ENCODE data around the gene ARVCF.
"Not testable (repeated sequence)": the region's sequence is repeated elsewhere in the genome, so short reads cannot be mapped to it uniquely, and the experiment has no call there.

The ARVCF gene

GRCh38 chr22:19929586-19930550 is 86.8 kb downstream of the ARVCF start (continued):
- TF ChIP-seq ZNF10 (tag by site-specific recombination; IDR thresholded peaks at IDR 0.05) (no peak), ZNF416 (tag by site-specific recombination; IDR thresholded peaks at IDR 0.05) (no peak), ZNF704 (tag by site-specific recombination; IDR thresholded peaks at IDR 0.05) (no peak), ZNF621 (tag by site-specific recombination; IDR thresholded peaks at IDR 0.05) (no peak), ZNF350 (tag by site-specific recombination; IDR thresholded peaks at IDR 0.05) (no peak)
- TF ChIP-seq, protein P1, sequence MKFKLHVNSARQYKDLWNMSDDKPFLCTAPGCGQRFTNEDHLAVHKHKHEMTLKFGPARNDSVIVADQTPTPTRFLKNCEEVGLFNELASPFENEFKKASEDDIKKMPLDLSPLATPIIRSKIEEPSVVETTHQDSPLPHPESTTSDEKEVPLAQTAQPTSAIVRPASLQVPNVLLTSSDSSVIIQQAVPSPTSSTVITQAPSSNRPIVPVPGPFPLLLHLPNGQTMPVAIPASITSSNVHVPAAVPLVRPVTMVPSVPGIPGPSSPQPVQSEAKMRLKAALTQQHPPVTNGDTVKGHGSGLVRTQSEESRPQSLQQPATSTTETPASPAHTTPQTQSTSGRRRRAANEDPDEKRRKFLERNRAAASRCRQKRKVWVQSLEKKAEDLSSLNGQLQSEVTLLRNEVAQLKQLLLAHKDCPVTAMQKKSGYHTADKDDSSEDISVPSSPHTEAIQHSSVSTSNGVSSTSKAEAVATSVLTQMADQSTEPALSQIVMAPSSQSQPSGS (tag by site-specific recombination; IDR thresholded peaks at IDR 0.05; ENCODE audit: low read depth) = no peak

DNA sequence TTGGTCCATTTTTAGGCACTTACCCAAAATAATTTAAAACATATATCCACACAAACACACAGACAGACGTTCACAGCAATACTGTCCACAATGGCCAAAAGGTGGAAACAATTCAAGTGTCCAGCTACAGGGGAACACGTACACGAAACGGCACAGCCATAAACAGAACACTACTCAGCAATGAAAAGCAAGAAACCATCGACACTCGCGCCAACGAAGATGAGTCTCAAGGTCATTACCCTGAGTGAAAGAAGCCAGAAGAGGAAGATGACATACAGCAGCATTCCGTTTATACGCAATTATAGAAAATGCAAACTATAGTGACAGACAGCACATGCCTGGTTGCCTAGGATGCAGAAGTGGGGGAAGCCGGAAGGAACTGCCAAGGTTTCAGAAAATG is 88.4 kb downstream of the ARVCF start:
- CTCF ChIA-PET = interaction anchor here (0.6 kb wide), 1 partner anchor 21 kb away, joined by 4 read pairs; no protein-coding TSS in a partner anchor
- H3K4me3 ChIP-seq (ENCODE audit: low read depth, low read length) = no peak overlapping the region
- H3K36me3 ChIP-seq (ENCODE audit: control insufficient read depth in 2 of 2, insufficient read depth in 1 of 2, low read length in 2 of 2) = peaks cover 0 to 3% of the 10 kb centered on the region in 2 experiments; a peak in 2 of 3 replicates
- H3K4me1 ChIP-seq (ENCODE audit: control insufficient read depth, insufficient read depth, low read length) = no peaks in the 10 kb centered on the region
- no peak overlapping the region for H3K27ac ChIP-seq (ENCODE audit: extremely low read depth, low read depth, low read length)
- no peak for TF ChIP-seq ZNF2 (tag by site-specific recombination; IDR thresholded peaks at IDR 0.05)
- TF ChIP-seq MYNN (tag by site-specific recombination; IDR thresholded peaks at IDR 0.05; ENCODE audit: borderline replicate concordance) = no peak
- peak; percentile 26; the same call in 1 of the 2 replicates for TF ChIP-seq ZNF146 (tag by site-specific recombination; IDR thresholded peaks at IDR 0.05)
- no peak for TF ChIP-seq ZNF747 (tag by site-specific recombination; IDR thresholded peaks at IDR 0.05)
- no peaks in the 10 kb centered on the region for H3K9me3 ChIP-seq (ENCODE audit: control insufficient read depth, insufficient read depth, low read depth, low read length)
- POLR2A ChIA-PET = no interaction called here

- Histone ChIP-seq H3K36me3 (ENCODE audit: control insufficient read depth in 2 of 2, insufficient read depth in 1 of 2, low read length in 2 of 2) (peaks cover 0 to 3% of the 10 kb centered on the region in 2 experiments; a peak in 2 of 3 replicates), H3K9me3 (ENCODE audit: control insufficient read depth, insufficient read depth, low read depth, low read length) (no peaks in the 10 kb centered on the region), H3K4me3 (ENCODE audit: low read depth, low read length) (no peak overlapping the region), H3K4me1 (ENCODE audit: control insufficient read depth, insufficient read depth, low read length) (no peaks in the 10 kb centered on the region), H3K27ac (ENCODE audit: extremely low read depth, low read depth, low read length) (no peak overlapping the region)
- POLR2A ChIA-PET = interaction anchor here (0.7 kb wide), 1 partner anchor 208 kb away, joined by 5 read pairs; no protein-coding TSS in a partner anchor
- peak; percentile 11; the same call in 1 of the 2 replicates for TF ChIP-seq ZNF664 (tag by site-specific recombination; IDR thresholded peaks at IDR 0.05)
- TF ChIP-seq ZSCAN30 (tag by site-specific recombination; IDR thresholded peaks at IDR 0.05) = no peak
- CTCF ChIA-PET = interaction anchor here (0.6 kb wide), 1 partner anchor 21 kb away, joined by 4 read pairs; no protein-coding TSS in a partner anchor
These were observed 88.9 kb downstream of the ARVCF start for GRCh38 chr22:19927696-19928095.

DNA sequence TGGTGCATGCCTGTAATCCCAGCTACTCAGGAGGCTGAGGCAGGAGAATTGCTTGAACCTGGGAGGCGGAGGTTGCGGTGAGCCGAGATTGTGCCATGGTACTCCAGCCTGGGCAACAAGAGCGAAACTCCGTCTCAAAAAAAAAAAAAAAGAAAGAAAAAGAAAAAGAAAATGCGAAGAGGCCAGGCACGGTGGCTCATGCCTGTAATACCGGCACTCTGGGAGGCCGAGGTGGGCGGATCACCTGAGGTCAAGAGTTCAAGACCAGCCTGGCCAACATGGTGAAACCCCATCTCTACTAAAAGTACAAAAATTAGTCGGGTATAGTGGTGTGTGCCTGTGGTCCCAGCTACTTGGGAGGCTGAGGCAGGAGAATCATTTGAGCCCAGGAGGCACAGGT is 90.6 kb downstream of the ARVCF start:
- H3K9me3 ChIP-seq (ENCODE audit: control insufficient read depth, insufficient read depth, low read depth, low read length); POLR2A ChIA-PET; H3K27ac ChIP-seq (ENCODE audit: extremely low read depth, low read depth, low read length); H3K4me1 ChIP-seq (ENCODE audit: control insufficient read depth, insufficient read depth, low read length); H3K4me3 ChIP-seq (ENCODE audit: low read depth, low read length); H3K36me3 ChIP-seq (ENCODE audit: control insufficient read depth in 2 of 2, insufficient read depth in 1 of 2, low read length in 2 of 2): not testable (repeated sequence)
- CTCF ChIA-PET = interaction anchor here (1.5 to 3.7 kb wide), 3 partner anchors 15 to 195 kb away, joined by 4 to 16 read pairs (median 13); no protein-coding TSS in a partner anchor
